HL-60/S4 (cell line): Measurements from ENCODE around the gene CSH2.
"Not testable (repeated sequence)": the region's sequence is repeated elsewhere in the genome, so short reads cannot be mapped to it uniquely, and the experiment has no call there.

ENCODE experiments used
- in situ Hi-C: fragments of 300-500 bp; cut with MboI; formaldehyde crosslinking; loops from 2 replicates; pipeline ENCODE4 v1.14.3; 2022; ENCODE audit warnings: low sequenced_read_pairs

CSH2 gene

DNA sequence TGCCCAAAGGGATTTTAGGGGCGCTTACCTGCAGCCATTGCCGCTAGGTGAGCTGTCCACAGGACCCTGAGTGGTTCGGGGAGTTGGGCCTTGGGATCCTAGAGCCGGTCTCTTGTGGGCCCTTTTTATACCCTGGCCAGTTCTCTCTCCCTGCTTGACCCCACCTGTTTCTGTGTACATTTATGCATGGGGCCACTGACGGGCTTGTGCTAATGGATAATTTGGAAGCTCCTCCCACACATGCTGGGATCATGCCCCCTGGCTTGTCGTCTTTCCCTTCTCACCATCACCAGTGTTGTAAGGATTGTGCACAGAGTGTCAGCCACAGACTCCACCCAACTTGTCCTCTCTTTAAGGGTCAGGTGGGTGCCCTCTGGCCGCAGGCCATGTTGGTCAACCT lies at the start of gene CSH2:
Gene CSH2 (minus strand): TSS at position 101 of the 400 bp plus-strand sequence. CDS start 63 bp downstream, at position 38.
- in situ Hi-C loops, result not testable (repeated sequence)

DNA sequence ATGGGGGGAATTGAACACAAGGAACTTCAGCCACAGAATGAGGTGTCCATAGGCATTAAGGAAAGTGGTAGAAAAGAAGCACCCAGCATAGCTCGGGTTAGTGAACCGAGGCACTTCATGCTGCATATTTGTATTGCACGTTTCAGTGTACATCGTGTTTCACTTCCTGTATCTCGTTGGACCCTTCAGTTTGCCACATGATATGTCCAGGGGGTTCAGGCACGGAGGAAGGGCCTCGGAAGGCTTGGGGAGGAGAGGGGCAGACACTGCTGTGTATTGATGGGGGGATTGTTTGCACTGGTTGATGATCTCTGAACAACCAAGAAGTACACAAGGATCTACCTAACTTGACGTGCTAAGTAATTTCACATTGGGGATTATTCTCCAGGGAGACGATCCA lies 48.9 kb upstream of the CSH2 start:
- in situ Hi-C loops, result loop anchor here (10.0 kb wide), 1 partner anchor 212 kb away; the partner anchor contains the start of gene ERN1

DNA sequence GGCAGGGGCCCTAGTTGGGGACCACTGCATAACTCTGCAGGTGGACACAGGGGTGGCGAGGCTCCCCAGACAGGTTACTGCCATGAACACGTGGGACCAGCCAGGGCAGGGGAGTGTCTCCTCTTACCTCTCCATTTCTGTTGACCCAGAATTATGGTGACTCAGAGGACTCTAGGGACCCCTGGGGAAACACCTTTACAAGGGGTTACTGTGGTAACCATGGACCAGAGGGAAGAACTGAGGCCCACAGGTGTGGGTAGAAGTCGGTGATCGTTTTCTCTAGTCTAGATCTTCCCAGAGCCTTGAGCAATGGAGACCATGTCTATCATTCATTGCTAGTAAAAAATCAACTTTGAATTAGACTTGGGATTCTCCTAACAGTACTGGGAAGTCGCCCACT lies 47.3 kb upstream of the CSH2 start:
- in situ Hi-C loops, result loop anchor here (10.0 kb wide), 1 partner anchor 214 kb away; the partner anchor contains the start of gene ERN1

DNA sequence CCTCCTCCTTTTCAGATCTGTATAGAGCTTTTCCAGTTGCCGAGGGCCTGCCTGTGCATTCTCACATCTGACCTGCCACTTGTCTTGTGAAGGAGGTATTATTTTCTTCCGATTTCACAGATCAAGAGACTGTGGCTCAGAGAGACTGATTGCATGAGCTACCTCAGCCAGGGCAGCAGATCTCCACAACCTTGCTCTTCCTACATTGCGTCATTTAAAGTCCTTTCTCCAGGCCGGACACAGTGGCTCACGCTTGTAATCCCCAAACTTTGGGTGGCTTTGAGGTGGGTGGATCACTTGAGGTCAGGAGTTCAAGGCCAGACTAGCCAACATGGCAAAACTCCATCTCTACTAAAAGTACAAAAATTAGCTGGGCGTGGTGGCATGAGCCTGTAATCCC lies 46.6 kb upstream of the CSH2 start:
- in situ Hi-C loops, result loop anchor here (10.0 kb wide), 1 partner anchor 215 kb away; the partner anchor contains the start of gene ERN1

DNA sequence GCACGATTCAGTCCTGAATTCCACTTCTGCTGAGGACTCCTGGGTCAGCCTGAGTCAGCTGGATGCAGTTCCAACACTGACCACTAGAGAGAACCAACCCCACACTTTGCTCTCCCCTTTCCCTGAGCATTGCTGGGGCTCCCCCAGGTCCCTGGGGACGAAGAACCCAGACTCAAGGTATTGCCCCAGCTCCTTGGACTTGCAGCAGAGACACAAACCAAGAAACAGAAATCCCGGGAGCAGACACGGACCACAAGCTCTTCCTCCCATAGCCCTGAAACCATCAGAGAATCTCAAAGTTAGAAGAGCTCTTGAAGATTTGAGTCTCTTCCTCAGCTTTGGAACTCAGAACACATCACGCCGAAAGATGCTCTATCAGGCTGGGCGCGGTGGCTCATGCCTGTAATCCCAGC lies 45.8 kb upstream of the CSH2 start:
- in situ Hi-C loops, result loop anchor here (10.0 kb wide), 2 partner anchors 105 to 365 kb away; partner anchors contain the start of gene ICAM2

DNA sequence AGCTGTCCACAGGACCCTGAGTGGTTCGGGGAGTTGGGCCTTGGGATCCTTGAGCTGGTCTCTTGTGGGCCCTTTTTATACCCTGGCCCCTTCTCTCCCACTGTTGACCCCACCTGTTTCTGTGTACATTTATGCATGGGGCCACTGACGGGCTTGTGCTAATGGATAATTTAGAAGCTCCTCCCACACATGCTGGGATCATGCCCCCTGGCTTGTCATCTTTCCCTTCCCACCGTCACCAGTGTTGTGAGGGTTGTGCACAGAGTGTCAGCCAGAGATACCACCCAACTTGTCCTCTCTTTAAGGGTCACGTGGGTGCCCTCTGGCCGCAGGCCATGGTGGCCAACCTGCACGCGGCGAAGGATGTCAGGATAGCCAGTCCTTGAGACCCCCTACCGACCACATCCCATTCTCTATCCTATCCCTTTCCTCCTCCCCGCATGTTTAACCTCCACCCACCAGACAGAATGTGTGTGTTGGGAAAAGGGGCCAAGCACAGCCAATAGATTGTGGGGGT lies 45.4 kb upstream of the CSH2 start, which contains the start of gene GH1:
Gene GH1 (minus strand): TSS at position 51 of the 517 bp plus-strand sequence. CDS start 63 bp downstream, outside the sequence.
- in situ Hi-C loops, result loop anchor here (10.0 kb wide), 2 partner anchors 106 to 366 kb away; partner anchors contain the start of gene ICAM2

DNA sequence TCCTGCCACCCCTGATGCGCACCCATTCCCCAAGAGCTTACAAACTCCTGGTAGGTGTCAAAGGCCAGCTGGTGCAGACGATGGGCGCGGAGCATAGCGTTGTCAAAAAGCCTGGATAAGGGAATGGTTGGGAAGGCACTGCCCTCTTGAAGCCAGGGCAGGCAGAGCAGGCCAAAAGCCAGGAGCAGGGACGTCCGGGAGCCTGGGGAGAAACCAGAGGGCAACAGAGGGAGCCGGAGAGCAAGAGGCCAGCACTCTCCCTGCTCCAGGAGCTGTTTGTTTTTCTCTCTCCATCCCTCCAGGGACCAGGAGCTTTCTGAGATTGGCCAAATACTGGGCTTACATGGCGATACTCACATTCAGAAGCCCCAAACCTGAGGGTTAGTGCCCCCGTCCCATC lies 44.8 kb upstream of the CSH2 start:
- in situ Hi-C loops, result loop anchor here (10.0 kb wide), 2 partner anchors 106 to 366 kb away; partner anchors contain the start of gene ICAM2

DNA sequence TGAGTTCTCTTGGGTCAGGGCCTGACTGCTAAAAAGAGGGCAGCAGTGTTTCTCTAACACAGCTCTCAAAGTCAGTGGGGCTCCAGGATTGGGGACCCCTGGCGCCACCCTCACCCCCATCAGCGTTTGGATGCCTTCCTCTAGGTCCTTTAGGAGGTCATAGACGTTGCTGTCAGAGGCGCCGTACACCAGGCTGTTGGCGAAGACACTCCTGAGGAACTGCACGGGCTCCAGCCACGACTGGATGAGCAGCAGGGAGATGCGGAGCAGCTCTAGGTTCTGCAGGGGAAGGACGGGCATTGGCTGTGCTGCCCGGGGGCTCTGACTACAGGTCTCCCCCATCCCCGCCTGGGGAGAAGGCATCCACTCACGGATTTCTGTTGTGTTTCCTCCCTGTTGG lies 44.2 kb upstream of the CSH2 start:
- in situ Hi-C loops, result loop anchor here (10.0 kb wide), 2 partner anchors 107 to 367 kb away; partner anchors contain the start of gene ICAM2

DNA sequence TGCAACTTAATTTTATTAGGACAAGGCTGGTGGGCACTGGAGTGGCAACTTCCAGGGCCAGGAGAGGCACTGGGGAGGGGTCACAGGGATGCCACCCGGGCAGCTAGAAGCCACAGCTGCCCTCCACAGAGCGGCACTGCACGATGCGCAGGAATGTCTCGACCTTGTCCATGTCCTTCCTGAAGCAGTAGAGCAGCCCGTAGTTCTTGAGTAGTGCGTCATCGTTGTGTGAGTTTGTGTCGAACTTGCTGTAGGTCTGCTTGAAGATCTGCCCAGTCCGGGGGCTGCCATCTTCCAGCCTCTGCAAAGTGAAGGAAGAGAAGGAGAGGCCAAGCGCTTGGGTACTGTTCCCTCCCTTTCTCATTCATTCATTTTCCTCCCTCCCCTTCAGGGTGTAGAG lies 43.7 kb upstream of the CSH2 start:
- in situ Hi-C loops, result loop anchor here (10.0 kb wide), 2 partner anchors 108 to 368 kb away; partner anchors contain the start of gene ICAM2

DNA sequence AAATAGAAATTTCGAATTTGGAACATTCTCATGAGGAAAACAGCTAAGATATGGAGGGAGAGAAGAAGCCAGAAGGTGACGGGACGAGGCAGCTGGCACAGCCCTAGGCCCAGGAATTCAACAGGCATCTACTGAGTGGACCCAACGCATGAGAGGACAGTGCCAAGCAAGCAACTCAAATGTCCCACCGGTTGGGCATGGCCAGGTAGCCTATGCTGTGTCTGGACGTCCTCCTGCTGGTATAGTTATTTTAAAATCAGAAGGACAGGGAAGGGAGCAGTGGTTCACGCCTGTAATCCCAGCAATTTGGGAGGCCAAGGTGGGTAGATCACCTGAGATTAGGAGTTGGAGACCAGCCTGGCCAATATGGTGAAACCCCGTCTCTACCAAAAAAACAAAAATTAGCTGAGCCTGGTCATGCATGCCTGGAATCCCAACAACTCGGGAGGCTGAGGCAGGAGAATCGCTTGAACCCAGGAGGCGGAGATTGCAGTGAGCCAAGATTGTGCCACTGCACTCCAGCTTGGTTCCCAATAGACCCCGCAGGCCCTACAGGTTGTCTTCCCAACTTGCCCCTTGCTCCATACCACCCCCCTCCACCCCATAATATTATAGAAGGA lies 43.2 kb upstream of the CSH2 start:
- in situ Hi-C loops, result loop anchor here (10.0 kb wide), 2 partner anchors 108 to 368 kb away; partner anchors contain the start of gene ICAM2

DNA sequence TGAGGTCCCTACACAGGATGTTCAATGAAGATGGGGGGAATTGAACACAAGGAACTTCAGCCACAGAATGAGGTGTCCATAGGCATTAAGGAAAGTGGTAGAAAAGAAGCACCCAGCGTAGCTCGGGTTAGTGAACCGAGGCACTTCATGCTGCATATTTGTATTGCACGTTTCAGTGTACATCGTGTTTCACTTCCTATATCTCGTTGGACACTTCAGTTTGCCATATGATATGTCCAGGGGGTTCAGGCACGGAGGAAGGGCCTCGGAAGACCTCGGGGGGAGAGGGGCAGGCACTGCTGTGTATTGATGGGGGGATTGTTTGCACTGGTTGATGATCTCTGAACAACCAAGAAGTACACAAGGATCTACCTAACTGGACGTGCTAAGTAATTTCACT lies 42.3 kb upstream of the CSH2 start:
- in situ Hi-C loops, result loop anchor here (10.0 kb wide), 2 partner anchors 109 to 369 kb away; partner anchors contain the start of gene ICAM2

DNA sequence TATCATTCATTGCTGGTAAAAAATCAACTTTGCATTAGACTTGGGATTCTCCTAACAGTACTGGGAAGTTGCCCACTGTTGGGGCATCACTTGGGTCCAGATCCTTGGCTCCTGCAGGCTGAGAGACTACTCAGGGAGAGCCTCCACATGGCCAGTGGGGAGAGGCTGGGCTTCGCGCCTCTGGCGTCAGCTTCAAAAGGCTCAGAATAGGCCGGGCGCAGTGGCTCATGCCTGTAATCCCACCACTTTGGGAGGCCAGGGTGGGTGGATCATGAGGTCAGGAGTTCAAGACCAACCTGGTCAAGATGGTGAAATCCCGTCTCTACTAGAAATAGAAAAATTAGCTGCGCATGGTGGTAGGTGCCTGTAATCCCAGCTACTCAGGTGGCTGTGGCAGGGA lies 41.0 kb upstream of the CSH2 start:
- in situ Hi-C loops, result loop anchor here (10.0 kb wide), 2 partner anchors 110 to 370 kb away; partner anchors contain the start of gene ICAM2

DNA sequence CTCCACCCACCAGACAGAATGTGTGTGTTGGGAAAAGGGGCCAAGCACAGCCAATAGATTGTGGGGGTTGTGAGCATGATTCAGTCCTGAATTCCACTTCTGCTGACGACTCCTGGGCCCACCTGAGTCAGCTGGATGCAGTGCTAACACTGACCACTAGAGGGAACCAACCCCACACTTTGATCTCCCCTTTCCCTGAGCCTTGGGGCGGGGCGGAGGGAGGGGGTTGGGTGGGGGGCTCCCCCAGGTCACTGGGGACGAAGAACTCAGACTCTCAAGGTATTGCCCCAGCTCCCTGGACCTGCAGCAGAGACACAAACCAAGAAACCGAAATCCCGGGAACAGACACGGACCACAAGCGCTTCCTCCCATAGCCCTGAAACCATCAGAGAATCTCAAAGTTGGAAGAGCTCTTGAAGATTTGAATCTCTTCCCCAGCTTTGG lies 38.2 kb upstream of the CSH2 start:
- in situ Hi-C loops, result loop anchor here (10.0 kb wide), 2 partner anchors 113 to 373 kb away; partner anchors contain the start of gene ICAM2

DNA sequence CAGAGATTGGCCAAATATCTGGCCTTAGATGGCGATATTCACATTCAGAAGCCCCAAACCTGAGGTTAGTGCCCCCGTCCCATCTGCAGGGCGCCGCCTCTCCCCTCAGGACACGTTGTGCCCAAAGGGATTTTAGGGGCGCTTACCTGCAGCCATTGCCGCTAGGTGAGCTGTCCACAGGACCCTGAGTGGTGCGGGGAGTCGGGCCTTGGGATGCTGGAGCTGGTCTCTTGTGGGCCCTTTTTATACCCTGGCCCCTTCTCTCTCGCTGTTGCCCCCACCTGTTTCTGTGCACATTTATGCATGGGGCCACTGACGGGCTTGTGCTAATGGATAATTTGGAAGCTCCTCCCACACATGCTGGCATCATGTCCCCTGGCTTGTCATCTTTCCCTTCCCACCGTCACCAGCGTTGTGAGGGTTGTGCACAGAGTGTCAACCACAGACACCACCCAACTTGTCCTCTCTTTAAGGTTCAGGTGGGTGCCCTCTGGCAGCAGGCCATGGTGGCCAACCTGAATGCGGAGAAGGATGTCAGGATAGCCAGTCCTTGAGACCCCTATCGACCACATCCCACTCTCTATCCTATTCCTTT lies 37.7 kb upstream of the CSH2 start, which contains the start of gene CSHL1:
Gene CSHL1 (minus strand): TSS at position 218 of the 595 bp plus-strand sequence. CDS start 62 bp downstream, at position 156.
- in situ Hi-C loops, result loop anchor here (10.0 kb wide), 2 partner anchors 114 to 374 kb away; partner anchors contain the start of gene ICAM2

DNA sequence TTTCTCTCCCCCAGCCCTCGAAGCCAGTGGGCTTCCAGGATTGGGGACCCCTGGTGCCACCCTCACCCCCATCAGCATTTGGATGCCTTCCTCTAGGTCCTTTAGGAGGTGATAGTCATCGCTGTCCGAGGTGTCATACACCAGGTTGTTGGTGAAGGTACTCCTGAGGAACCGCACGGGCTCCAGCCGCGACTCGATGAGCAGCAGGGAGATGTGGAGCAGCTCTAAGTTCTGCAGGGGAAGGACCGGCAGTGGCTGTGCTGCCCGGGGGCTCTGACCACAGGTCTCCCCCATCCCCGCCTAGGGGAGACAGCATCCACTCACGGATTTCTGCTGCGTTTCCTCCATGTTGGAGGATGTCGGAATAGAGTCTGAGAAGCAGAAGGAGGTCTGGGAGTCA lies 36.6 kb upstream of the CSH2 start:
- in situ Hi-C loops, result loop anchor here (10.0 kb wide), 2 partner anchors 115 to 375 kb away; partner anchors contain the start of gene ICAM2

DNA sequence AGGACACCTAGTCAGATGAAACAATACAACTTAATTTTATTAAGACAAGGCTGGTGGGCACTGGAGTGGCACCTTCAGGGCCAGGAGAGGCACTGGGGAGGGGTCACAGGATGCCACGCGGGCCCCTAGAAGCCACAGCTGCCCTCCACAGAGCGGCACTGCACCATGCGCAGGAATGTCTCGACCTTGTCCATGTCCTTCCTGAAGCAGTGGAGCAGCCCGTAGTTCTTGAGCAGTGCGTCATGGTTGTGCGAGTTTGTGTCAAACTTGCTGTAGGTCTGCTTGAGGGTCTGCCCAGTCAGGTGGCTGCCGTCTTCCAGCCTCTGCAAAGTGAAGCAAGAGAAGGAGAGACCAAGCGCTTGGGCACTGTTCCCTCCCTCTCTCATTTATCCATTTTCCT lies 36.1 kb upstream of the CSH2 start:
- in situ Hi-C loops, result not testable (repeated sequence)

DNA sequence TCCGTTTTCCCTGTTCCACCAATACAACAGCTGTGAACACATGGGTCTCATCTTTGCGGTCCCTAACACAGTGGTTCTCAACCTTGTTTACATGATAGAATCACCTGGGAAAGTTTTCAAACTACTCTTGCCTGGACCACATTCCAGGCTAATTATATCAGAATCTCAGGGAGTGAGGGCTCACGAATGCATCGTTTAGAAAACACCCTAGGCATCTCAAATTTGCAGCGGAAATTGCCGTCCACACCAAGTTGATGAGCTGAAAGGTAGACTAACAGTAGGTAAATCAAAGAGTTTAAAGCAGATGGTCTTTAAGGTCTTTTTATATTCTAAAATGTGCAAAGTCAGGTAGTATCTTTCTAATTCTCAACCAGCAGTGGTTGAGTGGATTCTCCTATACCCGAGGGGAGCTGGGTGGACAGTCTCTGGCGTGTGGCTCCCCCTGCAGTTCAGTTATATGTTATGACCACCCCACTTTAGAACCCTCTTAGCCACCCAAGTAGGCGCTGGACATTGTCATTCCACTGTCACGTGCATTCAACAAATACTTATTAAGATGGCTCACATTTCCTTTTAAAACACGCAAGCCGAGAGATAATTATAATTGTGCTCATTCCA lies 33.8 kb upstream of the CSH2 start:
- in situ Hi-C loops, result not testable (repeated sequence)

DNA sequence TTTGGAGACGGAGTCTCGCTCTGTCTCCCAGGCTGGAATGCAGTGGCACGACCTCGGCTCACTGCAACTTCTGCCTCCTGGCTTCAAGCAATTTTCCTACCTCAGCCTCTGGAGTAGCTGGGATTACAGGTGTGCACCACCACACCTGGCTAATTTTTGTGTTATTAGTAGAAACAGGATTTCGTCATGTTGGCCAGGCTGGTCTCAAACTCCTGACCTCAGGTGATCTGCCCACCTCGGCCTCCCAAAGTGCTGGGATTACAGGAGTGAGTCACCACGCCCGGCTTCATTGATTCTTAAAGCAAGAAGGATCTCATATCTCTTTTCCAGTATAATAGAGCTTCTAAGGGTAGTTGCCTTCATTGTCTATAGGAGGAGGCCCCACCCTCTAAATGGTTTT lies 31.3 kb upstream of the CSH2 start:
- in situ Hi-C loops, result not testable (repeated sequence)

DNA sequence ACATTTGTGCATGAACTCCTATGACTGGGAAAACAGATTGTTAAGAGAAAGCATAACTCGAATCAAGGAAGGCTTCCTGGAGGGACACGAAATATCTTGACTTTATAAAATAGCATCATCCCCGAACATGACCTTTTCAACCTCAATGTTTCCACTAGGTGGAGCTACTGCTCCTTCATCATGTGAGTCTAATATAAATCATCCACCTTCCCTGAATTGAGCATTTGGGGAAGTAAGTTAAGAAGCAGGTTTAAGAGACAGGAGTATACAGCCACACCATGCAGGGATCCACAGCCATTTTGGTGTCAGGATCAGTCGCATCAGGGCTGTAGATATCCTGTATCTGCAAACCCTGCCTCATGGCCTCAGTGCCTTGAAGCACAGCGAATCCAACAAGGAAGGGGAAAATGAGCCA lies 30.3 kb upstream of the CSH2 start:
- in situ Hi-C loops, result not testable (repeated sequence)

DNA sequence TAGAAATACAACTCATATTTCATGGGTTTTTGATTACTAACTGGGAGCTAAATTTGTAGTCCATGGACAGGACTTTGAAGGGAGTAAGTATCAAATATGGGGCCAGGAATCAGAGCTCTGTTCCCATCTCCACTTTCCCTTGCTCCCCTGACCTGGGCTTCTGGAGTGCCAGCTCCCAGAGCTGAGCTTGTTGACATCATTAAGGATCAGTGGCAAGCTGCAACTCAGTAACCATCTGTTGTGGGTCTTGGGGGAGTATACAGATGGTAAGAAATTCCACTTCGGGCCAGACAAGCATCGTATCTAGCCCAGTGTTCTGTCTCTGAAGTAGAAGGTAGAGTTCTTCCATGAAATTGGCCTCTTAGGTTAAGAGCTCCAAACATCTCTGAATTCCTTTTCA lies 28.5 kb upstream of the CSH2 start:
- in situ Hi-C loops, result not testable (repeated sequence)
